Thoracic aorta (tissue), 2 donors: ENCODE results near the gene UBE2F. TPM values are rescaled to one million over a fixed set of nuclear protein-coding genes. Genes with fewer than 3 reads are reported as not detected.

ENCODE experiments used
- ATAC-seq: fragments of 150-250 bp; one replicate; pipeline ENCODE4 v1.8.0; 2017; ENCODE audit warnings: low read depth; ENCODE audit not compliant: insufficient number of reproducible peaks, low FRiP score
- DNase-seq: peaks from one replicate; pipeline ENCODE4 v3.0.0-alpha.2; 2020; ENCODE audit warnings: low spot score
- H3K27ac ChIP-seq, 2 donors: fragments of 200-600 bp; sonication (generic); 1 replicate in 1 of 2; 2 replicates in 1 of 2; pipeline ENCODE4 v1.5.1; 2016; ENCODE audit warnings: mild to moderate bottlenecking in 2 of 2, moderate library complexity in 2 of 2
- H3K27me3 ChIP-seq: fragments of 200-600 bp; sonication (generic); replicated peaks from 2 replicates; pipeline ENCODE4 v1.6.0; 2016; ENCODE audit warnings: mild to moderate bottlenecking; ENCODE audit not compliant: insufficient read depth
- H3K36me3 ChIP-seq: fragments of 200-600 bp; sonication (generic); one replicate; pipeline ENCODE4 v1.5.1; 2016
- H3K4me1 ChIP-seq, 2 donors: fragments of 200-600 bp; sonication (generic); 1 replicate in 1 of 2; 2 replicates in 1 of 2; pipeline versions ENCODE4 v1.5.1 to v1.6.0; 2016; ENCODE audit warnings: low read depth in 2 of 2, mild to moderate bottlenecking in 1 of 2; ENCODE audit not compliant: control insufficient read depth in 1 of 2
- H3K4me3 ChIP-seq: fragments of 200-600 bp; sonication (generic); 2 replicates; pipeline ENCODE4 v1.5.1; 2016; ENCODE audit warnings: mild to moderate bottlenecking
- H3K9me3 ChIP-seq: fragments of 200-600 bp; sonication (generic); 2 replicates; pipeline ENCODE4 v1.5.1; 2016
- total RNA-seq, 2 donors: library from RNA; depleted of rRNA; stranded (reverse); fragments of >200 nt; gene quantifications; one replicate each; pipeline versions ENCODE4 v1.1.0 to v1.2.3, GENCODE V29; 2016
- TF ChIP-seq, protein P1 (sequence below): fragments of 200-600 bp; sonication (generic); IDR thresholded peaks from one replicate; pipeline ENCODE4 v1.5.1; 2019; ENCODE audit warnings: antibody characterized with exemption

The UBE2F gene
- total RNA-seq, 2 donors from 2014 or later, result 51.9 to 69.3 TPM

DNA sequence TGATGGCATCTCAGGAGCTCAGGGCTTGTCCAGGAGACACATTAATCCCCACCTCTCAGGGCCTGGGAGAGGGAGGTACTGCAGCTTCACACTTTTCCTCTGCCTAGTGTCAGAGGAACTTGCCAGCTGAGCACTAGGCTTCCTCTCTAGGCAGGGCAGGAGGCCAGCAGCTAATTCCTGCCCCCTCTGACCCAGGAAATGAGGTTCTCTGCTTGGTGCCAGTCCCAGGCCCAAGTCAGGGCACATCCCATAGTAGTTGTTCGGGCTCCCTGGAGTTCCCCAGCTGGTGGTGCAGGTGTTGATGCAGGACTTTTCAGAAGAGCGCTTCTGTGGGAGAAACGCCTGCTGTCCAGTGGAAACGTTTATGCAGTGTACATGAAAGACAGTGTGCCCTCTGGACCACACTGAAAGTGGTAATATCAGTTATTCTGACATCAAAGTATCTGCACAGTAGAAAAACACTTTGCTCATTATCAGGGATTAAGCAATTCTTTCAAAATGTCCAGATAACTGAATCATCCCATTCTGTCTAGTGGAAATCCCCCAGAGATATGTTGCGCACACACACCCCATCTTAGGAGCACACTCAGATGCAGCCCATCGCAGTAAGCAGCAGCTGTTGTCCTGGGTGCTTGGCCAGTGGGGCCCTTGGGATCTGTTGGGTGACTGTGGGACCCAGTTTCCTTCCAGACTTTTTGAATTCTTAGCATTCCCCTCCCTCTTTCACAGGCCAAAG is 76.2 kb downstream of the UBE2F start:
- no peaks in the 10 kb centered on the region for H3K9me3 ChIP-seq
- H3K4me1 ChIP-seq, result no peaks in the 10 kb centered on the region
- TF ChIP-seq, protein P1, sequence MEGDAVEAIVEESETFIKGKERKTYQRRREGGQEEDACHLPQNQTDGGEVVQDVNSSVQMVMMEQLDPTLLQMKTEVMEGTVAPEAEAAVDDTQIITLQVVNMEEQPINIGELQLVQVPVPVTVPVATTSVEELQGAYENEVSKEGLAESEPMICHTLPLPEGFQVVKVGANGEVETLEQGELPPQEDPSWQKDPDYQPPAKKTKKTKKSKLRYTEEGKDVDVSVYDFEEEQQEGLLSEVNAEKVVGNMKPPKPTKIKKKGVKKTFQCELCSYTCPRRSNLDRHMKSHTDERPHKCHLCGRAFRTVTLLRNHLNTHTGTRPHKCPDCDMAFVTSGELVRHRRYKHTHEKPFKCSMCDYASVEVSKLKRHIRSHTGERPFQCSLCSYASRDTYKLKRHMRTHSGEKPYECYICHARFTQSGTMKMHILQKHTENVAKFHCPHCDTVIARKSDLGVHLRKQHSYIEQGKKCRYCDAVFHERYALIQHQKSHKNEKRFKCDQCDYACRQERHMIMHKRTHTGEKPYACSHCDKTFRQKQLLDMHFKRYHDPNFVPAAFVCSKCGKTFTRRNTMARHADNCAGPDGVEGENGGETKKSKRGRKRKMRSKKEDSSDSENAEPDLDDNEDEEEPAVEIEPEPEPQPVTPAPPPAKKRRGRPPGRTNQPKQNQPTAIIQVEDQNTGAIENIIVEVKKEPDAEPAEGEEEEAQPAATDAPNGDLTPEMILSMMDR, result no peak
- H3K27ac ChIP-seq, result no peak overlapping the region
- peaks cover 43% of the 10 kb centered on the region for H3K36me3 ChIP-seq
- DNase-seq, result no peak
- no peak overlapping the region for H3K4me3 ChIP-seq
- ATAC-seq, result no peak
- H3K27me3 ChIP-seq, result no peaks in the 10 kb centered on the region

DNA sequence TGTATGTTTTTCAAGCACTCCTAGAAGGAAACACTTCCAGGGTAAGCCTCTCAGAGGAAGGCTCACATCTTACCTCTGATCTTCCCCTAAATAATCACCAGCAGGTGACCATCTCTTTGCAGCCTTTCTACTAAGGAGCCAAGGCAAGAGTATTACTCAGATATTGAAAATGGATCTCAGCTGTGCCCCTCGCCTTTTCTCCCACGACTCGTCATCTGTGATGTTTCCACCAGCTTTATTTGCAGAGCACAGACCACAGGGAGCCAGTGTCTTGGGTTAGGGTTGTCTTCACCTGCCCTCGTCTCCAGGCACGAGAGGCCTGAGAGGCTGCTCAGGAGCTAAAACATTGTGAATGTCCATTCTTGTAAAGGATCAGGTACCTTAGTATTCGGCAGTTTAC is 77.0 kb downstream of the UBE2F start:
- Histone ChIP-seq H3K36me3 (peaks cover 39% of the 10 kb centered on the region), H3K4me1 (no peaks in the 10 kb centered on the region)
- no peak for DNase-seq

DNA sequence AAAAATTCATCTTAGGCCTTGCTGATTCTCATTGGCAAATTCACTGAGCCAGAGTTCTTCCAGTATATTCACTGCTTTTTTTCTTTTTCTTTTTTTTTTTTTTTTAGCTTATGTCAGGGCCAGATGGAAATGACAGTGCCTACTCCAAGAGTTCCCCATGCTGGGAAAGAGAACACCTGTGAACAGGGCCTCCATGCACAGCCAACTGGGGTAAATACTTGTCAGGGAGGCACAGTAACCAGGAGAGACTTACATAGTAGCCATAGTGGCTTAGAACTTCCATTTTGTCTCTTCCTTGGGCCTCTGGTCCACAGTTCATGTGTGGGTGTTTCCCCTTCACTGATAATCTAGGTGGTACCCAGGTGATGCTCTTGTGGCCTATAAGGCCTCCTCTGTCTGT is 78.8 kb downstream of the UBE2F start:
- DNase-seq (no peak), ATAC-seq (no peak)
- H3K4me1 ChIP-seq, result no peaks in the 10 kb centered on the region
- H3K9me3 ChIP-seq, result no peaks in the 10 kb centered on the region
- H3K36me3 ChIP-seq, result peaks cover 28% of the 10 kb centered on the region
- no peak overlapping the region for H3K27ac ChIP-seq
- TF ChIP-seq, protein P1, result no peak
- H3K4me3 ChIP-seq, result no peak overlapping the region
- no peaks in the 10 kb centered on the region for H3K27me3 ChIP-seq

More for the DNA sequence above, 77.0 kb downstream of the UBE2F start:
- no peak for ATAC-seq
- Histone ChIP-seq H3K9me3 (no peaks in the 10 kb centered on the region), H3K27ac (no peak overlapping the region), H3K4me3 (no peak overlapping the region), H3K27me3 (no peaks in the 10 kb centered on the region)
- TF ChIP-seq, protein P1, result no peak

DNA sequence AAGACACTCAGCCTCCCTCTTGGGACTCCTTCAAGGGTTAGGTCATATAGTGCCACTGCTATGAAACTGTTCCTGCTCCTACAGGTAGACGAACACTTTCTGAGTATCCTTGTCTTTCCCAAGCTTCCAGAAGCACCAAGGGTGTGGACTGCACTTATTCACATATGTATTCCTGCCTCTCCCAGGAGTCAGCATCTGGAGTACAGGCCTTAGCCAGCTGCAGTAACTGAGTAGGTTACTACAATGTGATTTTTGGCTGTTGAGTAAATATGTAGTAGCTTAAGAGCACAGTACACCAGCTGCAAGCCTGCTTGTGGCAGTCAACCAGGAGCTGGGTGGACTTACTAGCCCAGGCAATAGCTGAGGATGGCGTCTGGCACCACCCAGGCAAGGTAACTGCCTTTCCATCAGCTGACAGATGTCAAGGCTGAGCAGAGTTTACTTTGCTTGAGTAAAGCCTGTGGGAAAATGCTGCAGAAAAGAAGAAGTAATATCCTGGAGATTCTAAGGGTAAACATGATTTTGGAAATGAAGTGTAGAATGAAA is 80.0 kb downstream of the UBE2F start:
- TF ChIP-seq, protein P1, result no peak
- no peak for ATAC-seq

DNA sequence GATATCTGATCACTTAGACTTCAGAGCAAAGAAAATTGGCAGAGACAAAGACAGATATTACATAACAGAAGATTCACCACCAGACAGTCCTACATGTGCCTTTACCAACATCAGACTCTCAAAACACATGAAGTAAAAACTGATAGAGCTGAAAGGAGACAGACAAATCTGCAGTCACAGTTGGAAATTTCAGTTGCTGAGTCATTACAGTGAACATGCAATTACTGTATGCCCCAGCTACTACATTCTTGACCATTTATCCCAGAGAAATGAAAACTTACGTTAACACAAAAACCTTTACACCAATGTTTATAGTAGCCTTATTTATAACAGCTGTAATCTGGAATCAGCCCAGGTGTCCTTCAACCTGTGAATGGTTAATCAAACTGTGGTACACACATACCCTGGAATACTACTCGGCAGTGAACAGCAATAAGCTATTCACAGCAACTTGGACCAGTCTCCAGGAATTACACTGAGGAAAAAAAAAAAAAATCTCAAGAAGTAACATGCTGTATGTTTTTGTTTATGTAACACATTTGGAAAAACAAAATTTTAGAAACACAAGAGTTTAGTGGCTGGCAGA is 86.5 kb downstream of the UBE2F start:
- ATAC-seq (no peak), DNase-seq (no peak)
- H3K36me3 ChIP-seq, result no peaks in the 10 kb centered on the region
- H3K9me3 ChIP-seq, result no peaks in the 10 kb centered on the region
- no peak overlapping the region for H3K4me3 ChIP-seq
- no peaks in the 10 kb centered on the region for H3K4me1 ChIP-seq
- no peak overlapping the region for H3K27ac ChIP-seq
- no peaks in the 10 kb centered on the region for H3K27me3 ChIP-seq
- TF ChIP-seq, protein P1, result no peak

More for the DNA sequence above, 80.0 kb downstream of the UBE2F start:
- Histone ChIP-seq H3K36me3 (peaks cover 24% of the 10 kb centered on the region), H3K4me1 (no peaks in the 10 kb centered on the region), H3K27me3 (no peaks in the 10 kb centered on the region), H3K4me3 (no peak overlapping the region), H3K27ac (no peak overlapping the region), H3K9me3 (no peaks in the 10 kb centered on the region)
- DNase-seq, result no peak
